A673 (cell line): ENCODE measurements around the gene DYDC2. TPM values are rescaled to one million over a fixed set of nuclear protein-coding genes. Genes with fewer than 3 reads are reported as not detected.
"Not testable (repeated sequence)": the region's sequence is repeated elsewhere in the genome, so short reads cannot be mapped to it uniquely, and the experiment has no call there.

Experiments
- BruUV-seq: library from RNA; stranded (reverse); fragments of 400-500 nt; replicated peaks from 2 replicates; lab custom pipeline; 2021; lab: Mats Ljungman, UMichigan
- CTCF ChIA-PET: fragments of 300-600 bp; sonication (Branson Sonifier 250); formaldehyde crosslinking; loops from one replicate; lab custom pipeline; 2022; ENCODE audit warnings: antibody characterized with exemption; lab: Charles Lee
- POLR2A ChIA-PET: fragments of 300-600 bp; sonication (Branson Sonifier 250); formaldehyde crosslinking; loops from one replicate; lab custom pipeline; 2022; ENCODE audit warnings: antibody characterized with exemption; ENCODE audit not compliant: low non-redundant PET; lab: Charles Lee
- DNase-seq: peaks from one replicate; pipeline ENCODE4 v3.0.0-alpha.2; 2015; ENCODE audit warnings: low spot score
- H3K27ac ChIP-seq: fragments of 200-600 bp; sonication (generic); 2 replicates; pipeline ENCODE4 v1.5.1; 2016; ENCODE audit warnings: mixed run types, low read depth, mild to moderate bottlenecking, mixed read lengths, antibody characterized with exemption, low read length; ENCODE audit not compliant: poor library complexity, severe bottlenecking
- H3K27me3 ChIP-seq: fragments of 200-600 bp; sonication (generic); replicated peaks from 2 replicates; pipeline ENCODE4 v1.6.1; 2017; ENCODE audit warnings: mixed run types, low read depth, mild to moderate bottlenecking, mixed read lengths, antibody characterized with exemption, low read length; ENCODE audit not compliant: insufficient read depth, poor library complexity
- H3K36me3 ChIP-seq: fragments of 200-600 bp; sonication (generic); 2 replicates; pipeline ENCODE4 v1.6.1; 2016; ENCODE audit warnings: mixed run types, mild to moderate bottlenecking, mixed read lengths, antibody characterized with exemption, low read length; ENCODE audit not compliant: insufficient read depth, poor library complexity, severe bottlenecking
- H3K4me1 ChIP-seq: fragments of 200-600 bp; sonication (generic); 2 replicates; pipeline ENCODE4 v1.6.1; 2017; ENCODE audit warnings: mixed run types, mild to moderate bottlenecking, mixed read lengths, antibody characterized with exemption, low read length; ENCODE audit not compliant: insufficient read depth, poor library complexity, severe bottlenecking
- H3K4me3 ChIP-seq: fragments of 200-600 bp; sonication (generic); 2 replicates; pipeline ENCODE4 v1.5.1; 2016; ENCODE audit warnings: low read depth, mixed run types, mild to moderate bottlenecking, mixed read lengths, low read length; ENCODE audit not compliant: poor library complexity, severe bottlenecking
- H3K9me3 ChIP-seq: fragments of 200-600 bp; sonication (generic); 2 replicates; pipeline ENCODE4 v1.6.1; 2016; ENCODE audit warnings: mixed run types, low read depth, mild to moderate bottlenecking, mixed read lengths, antibody characterized with exemption, low read length; ENCODE audit not compliant: poor library complexity, severe bottlenecking
- EZH2 ChIP-seq: fragments of 200-600 bp; sonication (generic); IDR thresholded peaks from 2 replicates; pipeline ENCODE4 v1.6.1; 2017; ENCODE audit warnings: borderline replicate concordance, low read depth, mild to moderate bottlenecking, mixed read lengths, antibody characterized with exemption, low read length; ENCODE audit not compliant: poor library complexity, severe bottlenecking
- intact Hi-C: fragments of 100-400 bp; cut with micrococcal nuclease; formaldehyde crosslinking; loops from one replicate; pipeline ENCODE4 v1.10.0; 2022; ENCODE audit not compliant: unreplicated experiment
- total RNA-seq: library from RNA; stranded (reverse); gene quantifications from 2 replicates; pipeline ENCODE4 v1.2.3, GENCODE V29; 2021
- TF ChIP-seq, protein P1 (sequence below): fragments of 300-800, 200-600 bp; sonication (generic); conservative IDR thresholded peaks from 2 replicates; pipeline ENCODE4 v1.5.1; 2017; ENCODE audit warnings: low read depth, mild to moderate bottlenecking, antibody characterized with exemption, low read length, moderate library complexity, mixed read lengths

The DYDC2 gene
- total RNA-seq, 1 experiment from 2014 or later = not detected

GRCh38 chr10:80356989-80357850 is 639 bp downstream of the DYDC2 start:
- BruUV-seq = no TSS peak
- Histone ChIP-seq H3K4me1 (peaks cover 3% of the 10 kb centered on the region), H3K9me3 (no peaks in the 10 kb centered on the region), H3K27me3 (peaks cover 15% of the 10 kb centered on the region), H3K4me3 (peak overlapping the region; percentile 43), H3K36me3 (no peaks in the 10 kb centered on the region), H3K27ac (no peak overlapping the region)
- TF ChIP-seq EZH2 = no peak
- TF ChIP-seq, protein P1, sequence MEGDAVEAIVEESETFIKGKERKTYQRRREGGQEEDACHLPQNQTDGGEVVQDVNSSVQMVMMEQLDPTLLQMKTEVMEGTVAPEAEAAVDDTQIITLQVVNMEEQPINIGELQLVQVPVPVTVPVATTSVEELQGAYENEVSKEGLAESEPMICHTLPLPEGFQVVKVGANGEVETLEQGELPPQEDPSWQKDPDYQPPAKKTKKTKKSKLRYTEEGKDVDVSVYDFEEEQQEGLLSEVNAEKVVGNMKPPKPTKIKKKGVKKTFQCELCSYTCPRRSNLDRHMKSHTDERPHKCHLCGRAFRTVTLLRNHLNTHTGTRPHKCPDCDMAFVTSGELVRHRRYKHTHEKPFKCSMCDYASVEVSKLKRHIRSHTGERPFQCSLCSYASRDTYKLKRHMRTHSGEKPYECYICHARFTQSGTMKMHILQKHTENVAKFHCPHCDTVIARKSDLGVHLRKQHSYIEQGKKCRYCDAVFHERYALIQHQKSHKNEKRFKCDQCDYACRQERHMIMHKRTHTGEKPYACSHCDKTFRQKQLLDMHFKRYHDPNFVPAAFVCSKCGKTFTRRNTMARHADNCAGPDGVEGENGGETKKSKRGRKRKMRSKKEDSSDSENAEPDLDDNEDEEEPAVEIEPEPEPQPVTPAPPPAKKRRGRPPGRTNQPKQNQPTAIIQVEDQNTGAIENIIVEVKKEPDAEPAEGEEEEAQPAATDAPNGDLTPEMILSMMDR = no peak
- intact Hi-C loops = no loop called here
- ChIA-PET POLR2A (no interaction called here), CTCF (no interaction called here)
- peak; percentile 17 for DNase-seq

GRCh38 chr10:80357851-80358125 is 1.2 kb downstream of the DYDC2 start:
- Histone ChIP-seq H3K36me3 (no peaks in the 10 kb centered on the region), H3K4me3 (no peak overlapping the region), H3K27ac (no peak overlapping the region), H3K9me3 (no peaks in the 10 kb centered on the region), H3K27me3 (peaks cover 15% of the 10 kb centered on the region), H3K4me1 (peaks cover 3% of the 10 kb centered on the region)
- POLR2A ChIA-PET = no interaction called here
- no TSS peak for BruUV-seq
- TF ChIP-seq, protein P1 = no peak
- intact Hi-C loops = no loop called here
- DNase-seq = no peak
- CTCF ChIA-PET = no interaction called here

GRCh38 chr10:80358925-80359324 is 2.3 kb downstream of the DYDC2 start:
- H3K36me3 ChIP-seq, BruUV-seq, POLR2A ChIA-PET, DNase-seq, H3K27ac ChIP-seq, H3K4me3 ChIP-seq, H3K9me3 ChIP-seq, H3K4me1 ChIP-seq, intact Hi-C loops, CTCF ChIA-PET: not testable (repeated sequence)
- peaks cover 15% of the 10 kb centered on the region for H3K27me3 ChIP-seq

DNA sequence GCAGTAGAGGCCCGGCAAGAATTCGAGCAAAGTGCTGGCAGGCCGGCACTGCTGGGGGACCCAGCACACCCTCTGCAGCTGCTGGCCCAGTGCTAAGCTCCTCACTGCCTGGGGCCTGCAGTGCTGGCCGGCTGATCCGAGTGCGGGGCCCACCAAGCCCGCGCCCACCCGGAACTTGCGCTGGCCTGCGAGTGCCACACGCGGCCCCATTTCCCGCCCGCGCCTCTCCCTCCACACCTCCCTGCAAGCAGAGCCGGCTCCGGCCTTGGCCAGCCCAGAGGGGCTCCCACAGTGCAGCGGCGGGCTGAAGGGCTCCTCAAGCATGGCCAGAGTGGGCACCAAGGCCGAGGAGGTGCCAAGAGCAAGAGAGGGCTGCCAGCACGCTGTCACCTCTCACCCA is 3.1 kb downstream of the DYDC2 start:
- H3K4me1 ChIP-seq = peaks cover 3% of the 10 kb centered on the region
- BruUV-seq = no TSS peak
- H3K27me3 ChIP-seq = peaks cover 15% of the 10 kb centered on the region
- no peak overlapping the region for H3K27ac ChIP-seq
- intact Hi-C loops = no loop called here
- TF ChIP-seq EZH2 = no peak
- TF ChIP-seq, protein P1 = no peak
- no peaks in the 10 kb centered on the region for H3K36me3 ChIP-seq
- CTCF ChIA-PET = no interaction called here
- POLR2A ChIA-PET = no interaction called here
- no peak for DNase-seq
- no peaks in the 10 kb centered on the region for H3K9me3 ChIP-seq
- no peak overlapping the region for H3K4me3 ChIP-seq
